ENCODE results near the gene SRF.

SRF gene

GRCh38 chr6:43171707-43172103 is 636 bp downstream of the SRF start:
- H3K4me3 ChIP-seq (replicated peaks in 1 of 2; ENCODE audit: low read depth in 2 of 2, low read length in 2 of 2), result peak overlapping the region; percentile 90
- TF ChIP-seq CTCF (IDR thresholded peaks at IDR 0.05; ENCODE audit: low read depth, low read length), result no peak
- no peak for DNase-seq (ENCODE audit: low read depth in 2 of 2)

GRCh38 chr6:43172104-43173007 is 1.3 kb downstream of the SRF start:
- peak overlapping the region; percentile 90 for H3K4me3 ChIP-seq (replicated peaks in 1 of 2; ENCODE audit: low read depth in 2 of 2, low read length in 2 of 2)
- TF ChIP-seq CTCF (IDR thresholded peaks at IDR 0.05; ENCODE audit: low read depth, low read length), result no peak
- DNase-seq (ENCODE audit: low read depth in 2 of 2), result peak; percentile 32 to 38

DNA sequence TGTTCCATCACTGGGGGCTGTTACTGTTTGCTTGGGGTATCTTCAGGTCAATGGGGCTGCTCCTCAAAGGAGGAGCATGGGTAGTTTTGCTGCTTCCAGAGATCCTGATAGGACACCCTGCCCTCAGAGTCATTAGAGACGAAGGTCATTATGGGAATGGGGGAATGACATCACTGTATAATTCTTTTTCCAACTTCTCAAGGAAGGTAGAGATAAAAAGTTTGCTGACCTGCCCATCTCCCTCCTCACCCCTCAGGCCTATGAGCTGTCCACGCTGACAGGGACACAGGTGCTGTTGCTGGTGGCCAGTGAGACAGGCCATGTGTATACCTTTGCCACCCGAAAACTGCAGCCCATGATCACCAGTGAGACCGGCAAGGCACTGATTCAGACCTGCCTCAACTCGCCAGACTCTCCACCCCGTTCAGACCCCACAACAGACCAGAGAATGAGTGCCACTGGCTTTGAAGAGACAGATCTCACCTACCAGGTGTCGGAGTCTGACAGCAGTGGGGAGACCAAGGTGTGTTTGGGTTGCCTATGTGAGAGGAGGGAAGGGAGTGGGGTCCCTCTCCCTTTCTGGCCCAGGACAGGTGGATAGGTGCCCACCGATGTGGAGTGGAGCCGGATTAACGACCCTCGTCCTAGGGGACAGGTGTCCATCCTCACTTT is 2.7 kb downstream of the SRF start:
- H3K4me3 ChIP-seq (replicated peaks in 1 of 2; ENCODE audit: low read depth in 2 of 2, low read length in 2 of 2), result peak overlapping the region; percentile 90
- DNase-seq (ENCODE audit: low read depth in 2 of 2), result peak in 1 of 2 donors; percentile 7
- no peak for TF ChIP-seq CTCF (IDR thresholded peaks at IDR 0.05; ENCODE audit: low read depth, low read length)

DNA sequence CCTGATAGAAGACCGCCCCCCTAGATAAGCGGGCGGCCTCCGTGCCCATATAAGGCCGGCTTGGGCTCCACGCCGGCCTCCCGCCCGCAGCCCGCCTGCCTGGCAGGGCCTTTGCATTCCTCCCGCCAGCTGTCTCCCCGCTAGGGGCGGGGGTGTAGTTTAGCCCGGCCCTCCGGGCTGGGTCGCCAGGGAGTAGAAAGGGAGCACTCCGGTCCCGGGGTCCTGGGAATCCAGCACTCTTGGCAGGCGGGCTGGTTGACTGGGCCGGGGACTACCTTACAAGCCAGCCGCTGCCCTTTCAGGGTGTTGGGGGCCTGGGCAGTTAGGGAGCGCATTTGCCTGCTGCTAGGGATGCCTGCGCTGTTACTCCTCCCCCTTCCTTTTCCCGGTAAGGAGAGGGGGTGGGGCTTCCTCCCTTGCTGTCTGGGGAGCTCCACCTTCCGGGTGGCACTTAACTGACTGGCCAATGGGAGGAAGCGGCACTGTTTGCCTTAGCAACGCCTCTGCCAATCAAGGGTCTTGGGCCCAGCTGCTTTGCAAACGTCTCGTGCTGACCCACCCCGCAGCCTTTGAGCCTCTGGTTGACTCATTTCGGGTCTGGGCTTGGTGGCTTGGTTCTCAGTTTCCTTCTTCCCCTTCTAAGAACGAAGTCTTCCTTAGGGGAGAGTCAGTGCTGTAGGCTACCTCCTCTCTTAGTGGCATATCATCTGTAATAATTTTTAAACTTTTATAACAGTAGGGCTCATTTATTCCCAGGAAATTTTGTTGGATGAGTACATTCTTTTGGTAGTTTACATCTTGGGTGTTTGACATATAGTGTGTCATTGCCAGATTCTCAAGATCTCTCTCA is 3.4 kb downstream of the SRF start:
- peak; percentile 16 for TF ChIP-seq CTCF (IDR thresholded peaks at IDR 0.05; ENCODE audit: low read depth, low read length)
- H3K4me3 ChIP-seq (replicated peaks in 1 of 2; ENCODE audit: low read depth in 2 of 2, low read length in 2 of 2), result peak overlapping the region; percentile 52 to 90
- DNase-seq (ENCODE audit: low read depth in 2 of 2), result peak; percentile 99

DNA sequence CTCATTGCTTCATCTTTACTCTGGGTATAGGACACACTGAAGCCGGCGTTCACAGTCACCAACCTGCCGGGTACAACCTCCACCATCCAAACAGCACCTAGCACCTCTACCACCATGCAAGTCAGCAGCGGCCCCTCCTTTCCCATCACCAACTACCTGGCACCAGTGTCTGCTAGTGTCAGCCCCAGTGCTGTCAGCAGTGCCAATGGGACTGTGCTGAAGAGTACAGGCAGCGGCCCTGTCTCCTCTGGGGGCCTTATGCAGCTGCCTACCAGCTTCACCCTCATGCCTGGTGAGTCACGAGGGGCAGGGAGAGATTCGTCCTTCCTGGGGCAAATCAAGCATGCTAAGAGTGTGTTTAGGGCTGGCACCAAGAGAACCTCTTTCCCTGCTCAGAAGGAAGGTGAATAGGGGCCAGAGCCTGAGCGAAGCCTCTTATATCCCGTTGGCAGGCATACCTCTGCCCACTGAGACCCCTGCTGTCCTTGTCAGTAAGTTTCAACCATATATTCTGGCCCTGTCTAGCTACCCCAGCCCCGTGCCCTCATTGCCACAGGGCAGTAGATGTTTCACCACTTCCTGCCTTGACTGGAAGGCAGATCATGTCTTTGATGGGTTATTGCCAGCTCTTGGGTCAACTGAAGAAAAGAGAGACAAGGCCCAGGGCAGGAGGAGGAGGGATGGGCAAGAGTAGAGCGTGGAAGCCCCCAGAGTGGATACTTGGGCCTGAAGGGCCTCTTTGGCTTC is 4.8 kb downstream of the SRF start:
- no peak for DNase-seq (ENCODE audit: low read depth in 2 of 2)
- H3K4me3 ChIP-seq (replicated peaks in 1 of 2; ENCODE audit: low read depth in 2 of 2, low read length in 2 of 2), result no peak overlapping the region
- TF ChIP-seq CTCF (IDR thresholded peaks at IDR 0.05; ENCODE audit: low read depth, low read length), result no peak

- TF ChIP-seq CTCF (IDR thresholded peaks at IDR 0.05; ENCODE audit: low read depth, low read length), result no peak
- no peak overlapping the region for H3K4me3 ChIP-seq (replicated peaks in 1 of 2; ENCODE audit: low read depth in 2 of 2, low read length in 2 of 2)
- DNase-seq (ENCODE audit: low read depth in 2 of 2), result no peak
Measured at GRCh38 chr6:43176423-43176786, 5.3 kb downstream of the SRF start.
